GM18508 (cell line): ENCODE results near the gene URB1.
"Not testable (repeated sequence)": the region's sequence is repeated elsewhere in the genome, so short reads cannot be mapped to it uniquely, and the experiment has no call there.

Source experiments
- ATAC-seq: cut with Tn5 transposase; IDR thresholded peaks from one replicate; pipeline ENCODE4 v1.9.1; 2021; ENCODE audit warnings: moderate number of reproducible peaks; ENCODE audit not compliant: insufficient read depth, unreplicated experiment

The URB1 gene

DNA sequence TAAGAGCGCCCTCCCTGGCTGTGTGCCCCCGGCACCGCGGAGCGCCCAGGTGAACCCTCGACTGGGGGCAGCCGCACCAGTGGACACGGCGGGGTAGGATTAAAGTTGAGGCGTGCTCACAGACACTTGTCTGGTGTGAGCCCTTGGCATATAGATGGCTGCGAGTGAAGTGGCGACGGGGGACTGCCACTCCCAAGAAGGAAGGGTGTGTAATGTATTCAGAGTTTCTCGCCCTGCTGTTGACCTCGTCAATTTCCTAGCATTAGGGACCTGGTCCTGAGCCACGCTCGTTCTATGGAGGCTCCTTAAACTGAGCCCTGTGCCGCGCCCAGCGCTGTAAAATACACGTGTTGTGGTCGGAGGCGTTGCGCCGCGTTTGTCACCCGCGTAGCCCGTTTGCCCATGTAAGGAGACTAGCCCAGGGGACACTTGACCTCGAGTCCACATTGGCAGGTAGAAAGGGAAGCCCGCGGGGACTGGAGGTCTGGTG lies 20.2 kb upstream of the URB1 start:
- ATAC-seq: no peak

DNA sequence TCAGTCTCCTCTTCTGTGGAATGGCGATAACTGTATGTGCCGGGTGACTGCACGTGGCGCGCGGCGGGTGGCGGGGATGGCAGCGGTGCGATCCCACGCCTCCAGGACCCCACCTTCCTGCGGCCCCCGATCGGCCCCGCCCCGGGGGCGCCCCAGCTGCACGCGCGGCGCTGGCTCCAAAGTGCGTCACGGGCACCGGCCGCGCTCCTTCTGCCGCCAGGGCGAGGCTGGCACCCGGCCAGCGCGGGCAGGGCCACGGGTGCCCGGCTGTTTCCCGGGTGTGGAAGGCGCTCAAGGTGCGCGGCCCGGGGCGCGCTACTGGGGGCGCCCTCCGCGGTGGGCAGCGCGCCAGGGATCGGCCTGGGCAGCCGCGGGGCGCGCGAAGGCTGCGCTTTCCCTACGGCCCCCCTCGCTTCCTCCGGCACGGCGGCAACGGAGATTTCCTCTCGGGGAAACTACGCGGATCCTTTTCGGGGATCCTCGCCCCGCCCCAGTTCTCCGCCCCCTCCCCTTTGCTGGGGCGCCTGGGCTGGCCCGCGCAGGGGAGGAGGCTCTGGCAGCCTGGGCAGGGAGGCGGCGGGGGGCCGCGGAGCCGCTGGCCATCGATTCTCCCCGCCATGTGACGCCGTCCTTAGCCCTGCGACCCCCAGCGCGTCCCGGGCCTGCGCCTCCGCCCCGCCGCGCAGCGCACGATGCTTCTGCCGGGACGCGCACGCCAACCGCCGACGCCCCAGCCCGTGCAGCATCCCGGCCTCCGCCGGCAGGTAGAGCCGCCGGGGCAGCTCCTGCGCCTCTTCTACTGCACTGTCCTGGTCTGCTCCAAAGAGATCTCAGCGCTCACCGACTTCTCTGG lies 19.6 kb upstream of the URB1 start, which contains the start of gene EVA1C:
Gene EVA1C (plus strand): TSS at position 545 of the 853 bp plus-strand sequence. CDS start 148 bp downstream, at position 693.
- no peak for ATAC-seq

DNA sequence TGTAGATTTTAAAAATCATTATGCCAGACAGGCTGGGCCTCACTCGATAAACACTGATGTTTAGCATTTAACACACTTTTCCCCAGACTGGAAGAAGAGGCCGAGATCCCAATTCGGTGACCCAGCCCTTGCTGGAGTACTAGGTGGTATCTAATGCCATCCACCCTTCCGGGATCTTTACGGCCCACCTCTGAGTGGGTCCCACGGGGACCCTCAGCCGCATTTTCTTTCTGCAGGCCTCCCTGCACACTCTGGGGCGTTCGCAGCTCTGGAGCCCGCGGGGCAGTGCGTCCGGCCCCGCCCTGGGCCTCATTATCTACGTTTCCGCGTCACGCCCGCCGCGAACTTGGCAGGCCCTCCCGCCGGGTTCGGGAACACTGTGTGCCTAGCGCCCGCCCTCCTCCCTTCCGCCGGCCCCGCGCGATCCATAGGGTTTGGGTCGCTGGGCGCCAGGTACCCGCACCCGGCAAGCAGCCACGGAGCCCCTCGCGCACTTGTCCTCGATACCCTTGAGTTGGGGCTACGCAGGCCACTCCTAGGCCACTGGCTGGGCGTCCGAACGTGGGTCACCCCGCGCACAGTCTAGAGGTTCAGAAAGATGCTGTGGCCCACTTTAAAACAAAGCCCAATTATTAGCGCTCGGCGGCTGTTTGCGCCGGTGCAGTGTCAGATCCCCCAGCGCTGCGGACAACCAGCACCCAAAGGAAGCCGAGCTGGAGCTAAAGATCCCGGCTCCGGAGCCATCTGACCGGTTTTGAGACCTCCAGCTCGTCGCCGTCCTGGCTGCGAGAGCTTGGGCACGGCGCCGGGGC lies 18.7 kb upstream of the URB1 start:
- ATAC-seq: no peak

DNA sequence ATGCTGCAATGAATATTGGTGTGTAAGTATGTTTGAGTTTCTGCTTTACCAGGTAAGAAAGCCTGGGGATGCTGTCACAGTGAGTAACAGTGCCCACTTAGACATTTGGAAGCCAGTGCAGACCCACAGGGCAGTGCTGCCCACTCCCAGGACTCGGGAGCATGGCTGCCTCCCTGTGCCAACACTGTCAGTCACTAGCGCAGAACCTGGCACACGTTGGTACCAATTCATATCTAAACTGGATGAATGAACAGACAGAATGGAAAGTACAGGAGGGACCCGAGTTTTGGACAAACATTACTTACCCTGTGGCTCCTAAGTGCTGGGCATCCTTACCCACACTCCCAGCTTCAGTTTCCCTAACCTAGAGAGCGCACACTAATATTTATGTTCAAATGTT lies 18.1 kb upstream of the URB1 start:
- ATAC-seq: no peak

DNA sequence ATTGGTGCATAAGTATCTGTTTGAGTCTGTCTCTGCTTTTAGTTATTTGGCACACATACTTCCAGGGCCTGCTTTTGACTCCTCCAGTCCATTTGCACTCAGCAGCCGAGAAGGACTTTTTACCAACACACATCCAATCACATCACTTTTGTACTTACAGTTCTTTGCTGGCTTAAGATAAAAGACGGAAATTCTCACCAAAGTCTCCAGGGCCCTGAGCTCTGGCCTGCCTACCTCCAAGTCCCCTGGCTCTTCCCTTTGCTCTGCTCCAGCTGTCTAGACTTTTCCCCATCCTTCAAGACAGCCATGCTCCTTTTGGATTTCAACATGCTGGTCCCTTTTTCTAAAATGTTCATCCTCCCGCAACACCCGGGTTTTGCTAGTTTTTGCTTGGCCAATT lies 17.5 kb upstream of the URB1 start:
- no peak for ATAC-seq

DNA sequence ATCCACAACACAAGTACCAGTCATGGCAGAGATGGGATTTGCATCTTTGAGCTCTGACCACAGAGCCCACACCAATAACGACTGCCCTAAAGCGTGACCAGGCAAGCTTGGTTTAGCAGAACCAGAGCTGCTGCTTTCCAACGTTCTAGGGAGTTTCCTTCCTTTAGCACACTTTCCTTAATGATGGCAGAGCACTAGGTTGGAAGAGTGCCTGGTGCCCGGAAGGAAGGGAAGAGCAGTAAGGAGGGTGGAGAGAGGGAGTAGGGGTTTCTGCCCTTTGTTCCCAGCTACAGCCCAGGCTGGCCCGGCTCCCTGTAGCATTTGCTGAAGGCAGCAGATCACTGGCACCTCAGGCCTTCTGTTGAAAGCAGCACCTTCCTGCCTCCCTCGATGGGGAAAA lies 13.6 kb upstream of the URB1 start:
- ATAC-seq: no peak

DNA sequence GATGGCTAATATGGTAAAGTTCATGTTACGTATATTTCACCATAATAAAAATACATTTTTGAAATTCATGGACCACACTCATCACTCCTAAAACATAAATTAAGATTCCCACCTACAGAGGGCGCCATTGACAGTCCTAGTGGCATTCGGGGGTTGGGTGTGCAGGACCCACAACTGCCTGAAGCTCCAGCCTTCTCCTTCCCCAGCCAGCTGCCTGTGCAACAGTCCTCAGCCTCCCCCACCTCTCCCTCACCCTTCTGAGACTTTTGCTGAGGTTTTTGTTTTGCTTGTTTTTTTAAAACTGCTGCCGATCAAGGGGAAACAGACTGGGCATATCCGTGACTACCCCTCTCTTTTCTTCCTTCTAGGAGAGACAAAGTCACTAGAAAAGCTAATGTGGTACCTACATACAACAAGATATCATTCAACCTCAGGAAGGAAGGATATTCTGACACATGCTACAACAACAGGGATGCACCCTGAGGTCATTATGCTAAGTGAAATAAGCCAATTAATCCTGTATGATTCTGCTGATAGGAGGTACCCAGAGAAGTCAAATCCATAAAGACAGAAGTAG lies 10.5 kb upstream of the URB1 start:
- ATAC-seq: no peak

DNA sequence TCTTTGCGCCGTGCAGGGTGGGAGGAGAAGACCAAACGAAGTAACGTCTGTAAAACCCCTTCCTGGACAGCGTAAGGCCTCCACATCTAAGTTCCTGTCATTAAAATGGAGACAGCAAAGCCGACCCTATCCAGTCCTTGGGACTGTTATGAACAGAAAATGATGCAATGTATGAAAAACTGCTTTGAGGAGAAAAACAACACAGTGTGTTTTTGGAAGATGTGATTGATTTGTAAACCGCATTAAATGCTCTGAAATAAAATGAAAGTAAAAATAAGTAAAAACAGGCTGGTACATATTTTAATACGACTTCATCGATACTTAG lies 827 bp upstream of the URB1 start:
- ATAC-seq: peak; percentile 17

DNA sequence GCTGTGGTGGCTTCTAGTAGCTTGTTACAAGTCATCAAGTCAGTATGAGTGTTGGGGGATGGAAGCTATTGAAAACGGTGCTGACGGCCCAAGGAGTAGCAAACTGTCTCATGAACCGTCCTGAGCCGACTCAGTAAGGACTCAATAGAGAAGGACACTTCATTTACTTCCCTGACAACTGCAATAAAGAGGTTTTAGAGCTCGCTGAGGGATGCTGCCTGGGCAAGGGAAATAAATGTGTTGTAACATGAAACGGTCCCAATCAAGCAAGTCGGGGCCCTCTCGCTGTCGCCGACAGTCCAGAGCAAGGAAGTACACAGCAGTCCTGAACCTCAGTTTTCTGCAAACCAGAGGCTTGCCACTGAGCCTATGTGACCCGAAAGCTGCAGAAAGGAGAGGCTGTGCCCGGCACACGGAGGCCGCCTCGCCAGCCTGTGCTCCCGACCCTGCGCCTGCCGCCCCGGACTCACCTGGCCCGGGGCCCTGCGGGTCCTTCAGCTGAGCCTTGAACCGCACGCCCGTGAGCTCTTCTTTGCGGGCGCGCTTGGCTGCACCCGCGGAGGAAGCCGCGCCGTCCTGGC lies 423 bp downstream of the URB1 start:
- ATAC-seq: no peak

DNA sequence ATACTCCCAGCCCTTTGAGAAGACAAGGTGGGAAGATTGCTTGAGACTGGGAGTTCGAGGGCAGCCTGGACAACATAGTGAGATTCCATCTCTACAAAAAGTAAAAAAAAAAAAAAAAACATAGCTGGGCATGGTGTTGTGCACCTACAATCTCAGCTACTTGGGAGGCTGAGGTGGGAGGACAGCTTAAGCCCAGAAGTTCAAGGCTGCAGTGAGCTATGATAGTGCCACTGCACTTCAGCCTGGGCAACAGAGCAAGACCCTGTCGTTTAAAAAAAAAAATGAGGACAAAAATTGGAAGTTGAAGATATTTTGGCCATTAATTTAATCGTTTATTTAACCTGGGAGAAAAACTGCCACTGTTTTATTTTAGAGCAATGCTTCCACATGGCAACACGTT lies 1.1 kb downstream of the URB1 start:
- no peak for ATAC-seq

DNA sequence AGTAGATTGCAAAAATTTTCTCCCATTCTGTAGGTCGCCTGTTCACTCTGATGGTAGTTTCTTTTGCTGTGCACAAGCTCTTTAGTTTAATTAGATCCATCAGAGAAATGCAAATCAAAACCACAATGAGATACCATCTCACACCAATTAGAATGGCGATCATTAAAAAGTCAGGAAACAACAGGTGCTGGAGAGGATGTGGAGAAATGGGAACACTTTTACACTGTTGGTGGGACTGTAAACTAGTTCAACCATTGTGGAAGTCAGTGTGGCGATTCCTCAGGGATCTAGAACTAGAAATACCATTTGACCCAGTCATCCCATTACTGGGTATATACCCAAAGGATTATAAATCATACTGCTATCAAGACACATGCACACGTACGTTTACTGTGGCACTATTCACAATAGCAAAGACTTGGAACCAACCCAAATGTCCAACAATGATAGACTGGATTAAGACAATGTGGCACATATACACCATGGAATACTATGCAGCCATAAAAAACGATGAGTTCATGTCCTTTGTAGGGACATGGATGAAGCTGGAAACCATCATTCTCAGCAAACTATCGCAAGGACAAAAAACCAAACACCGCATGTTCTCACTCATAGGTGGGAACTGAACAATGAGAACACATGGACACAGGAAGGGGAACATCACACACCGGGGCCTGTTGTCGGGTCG lies 2.1 kb downstream of the URB1 start:
- not testable (repeated sequence) for ATAC-seq

DNA sequence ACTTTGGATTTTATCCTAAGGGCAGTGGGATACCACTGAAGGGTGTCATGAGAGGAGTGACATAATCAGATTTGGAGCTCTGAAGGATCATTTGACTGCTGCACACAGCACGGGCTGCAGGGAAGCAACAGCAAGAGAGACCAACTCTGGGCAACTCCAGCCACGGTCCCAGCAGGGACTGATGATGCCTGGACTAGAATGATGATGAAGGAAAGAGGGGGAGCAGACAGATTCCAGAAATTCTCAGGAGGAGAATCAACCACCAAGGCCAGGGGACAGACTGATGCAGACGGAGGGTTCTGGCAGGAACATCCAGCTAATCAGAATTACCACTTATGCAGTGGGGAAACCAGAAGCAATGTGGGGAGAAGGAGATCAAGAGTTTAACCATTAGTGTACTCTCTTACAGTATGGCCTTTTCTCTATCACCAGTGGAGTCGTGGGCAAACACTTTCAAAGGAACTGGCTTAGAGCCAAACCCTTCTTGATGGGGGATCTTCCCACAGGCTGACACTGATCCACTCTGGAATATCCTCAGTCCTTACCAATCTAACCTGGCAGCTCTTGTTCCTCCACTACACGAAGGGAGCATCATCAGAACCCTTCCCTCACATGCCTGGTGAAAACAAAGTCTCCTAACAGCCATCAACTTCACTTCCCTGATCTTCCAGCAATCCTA lies 3.3 kb downstream of the URB1 start:
- ATAC-seq: no peak

DNA sequence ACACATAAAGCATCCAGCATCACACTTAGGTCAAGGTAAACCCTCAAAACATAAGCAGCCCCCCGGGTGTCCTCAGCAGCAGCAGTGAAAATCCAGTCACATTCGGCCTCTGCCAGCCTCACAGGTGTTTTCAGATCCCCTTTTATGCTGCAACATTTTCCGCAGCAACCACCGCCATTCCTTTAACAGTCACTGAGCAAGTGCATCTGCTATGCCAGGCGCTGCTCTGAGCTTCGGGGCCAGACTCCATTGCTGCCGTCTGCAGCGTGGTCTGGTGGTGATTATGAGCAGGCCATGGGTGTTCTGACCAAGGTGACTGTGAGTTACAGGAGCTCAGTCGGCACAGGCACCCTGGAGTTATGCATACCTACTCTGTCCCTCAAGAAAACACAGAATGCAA lies 4.5 kb downstream of the URB1 start:
- ATAC-seq: no peak

DNA sequence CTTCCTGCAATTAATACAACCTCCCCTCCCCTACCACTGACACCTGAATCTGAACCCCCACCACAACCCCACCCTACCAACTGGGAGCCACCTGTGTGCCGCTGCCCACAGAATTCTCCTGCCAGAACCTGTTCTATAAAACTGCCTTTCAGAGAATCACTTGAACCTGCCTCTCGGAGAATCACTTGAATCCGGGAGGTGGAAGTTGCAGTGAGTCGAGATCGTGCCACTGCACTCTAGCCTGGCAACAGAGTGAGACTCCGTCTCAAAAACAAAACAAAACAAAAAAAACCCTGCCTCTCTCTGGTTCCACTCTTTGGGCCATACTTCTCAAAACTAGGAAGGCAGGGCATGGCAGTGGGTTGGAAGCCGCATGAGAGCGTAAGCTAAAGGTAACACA lies 5.7 kb downstream of the URB1 start:
- no peak for ATAC-seq

DNA sequence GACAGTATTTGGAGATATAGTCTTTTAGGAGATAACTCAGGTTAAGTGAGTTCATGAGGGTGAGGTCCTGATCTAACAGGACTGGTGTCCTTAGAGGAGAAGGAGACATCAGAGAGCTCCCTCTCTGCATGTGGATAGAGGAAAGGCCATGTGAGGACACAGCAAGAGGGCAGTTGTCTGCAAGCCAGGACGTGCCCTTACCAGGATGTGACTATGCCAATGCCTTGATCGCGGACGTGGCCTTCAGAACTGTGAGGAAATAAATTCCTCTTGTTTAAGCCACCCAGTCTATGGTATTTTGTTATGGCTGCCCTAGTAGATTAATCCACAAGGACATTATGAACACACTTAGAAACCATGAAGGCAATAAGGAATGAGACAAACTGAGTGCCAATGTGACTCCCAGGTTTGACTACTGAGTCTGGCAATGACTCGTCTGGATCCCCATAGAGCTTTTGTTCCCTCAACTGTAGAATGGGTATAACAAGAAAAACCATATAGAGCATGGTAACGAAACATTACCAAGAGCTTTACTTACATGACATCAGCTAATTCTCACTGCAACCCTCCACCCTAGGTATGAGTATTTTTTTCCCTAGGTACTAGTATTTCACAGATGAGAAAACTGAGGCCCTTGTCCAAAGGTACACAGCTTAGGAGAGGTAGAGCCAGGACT lies 6.5 kb downstream of the URB1 start:
- no peak for ATAC-seq

DNA sequence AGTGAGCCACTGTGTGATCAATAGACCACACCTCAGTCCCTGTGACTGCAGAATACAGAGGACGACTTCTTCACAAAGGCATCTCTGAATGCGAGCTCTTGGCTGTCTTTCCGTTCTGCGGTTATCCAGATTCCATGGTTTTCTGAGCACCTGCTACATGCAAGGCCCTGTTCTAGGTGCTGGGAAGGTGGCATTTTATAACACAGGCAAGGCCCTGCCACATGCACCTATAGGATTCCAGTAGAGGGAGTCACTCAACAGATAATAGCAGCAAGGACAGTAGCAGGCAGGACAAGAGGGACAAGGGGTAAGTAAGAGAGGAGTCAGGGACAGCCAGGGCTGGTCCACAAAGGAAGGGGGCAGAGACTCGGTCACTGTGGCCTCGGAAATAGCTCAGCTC lies 9.0 kb downstream of the URB1 start:
- ATAC-seq: no peak

DNA sequence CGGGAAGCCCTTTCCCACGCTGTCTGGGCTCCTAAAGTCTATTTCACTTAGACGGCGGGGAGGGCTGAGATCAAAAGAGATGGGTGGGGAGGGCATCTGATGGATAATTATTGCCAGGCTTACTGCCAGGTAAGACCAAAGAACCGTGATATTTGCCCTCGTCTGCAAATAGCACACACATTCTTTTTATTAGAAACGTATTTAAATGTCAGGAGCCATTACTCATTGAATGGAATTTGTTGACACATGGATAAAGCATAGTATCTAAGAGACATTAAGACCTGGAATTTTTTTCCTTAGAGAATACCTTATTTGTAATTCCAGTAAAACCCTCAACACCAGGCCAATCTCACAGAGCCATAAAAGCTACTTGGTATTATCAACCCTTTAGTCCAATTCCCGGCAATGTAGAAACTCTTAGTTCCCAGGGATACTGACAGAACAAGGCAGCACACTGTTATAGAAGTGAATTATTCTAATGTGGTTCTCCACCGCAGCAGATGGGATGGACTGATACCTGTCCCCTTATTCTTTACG lies 10.6 kb downstream of the URB1 start:
- ATAC-seq: no peak

DNA sequence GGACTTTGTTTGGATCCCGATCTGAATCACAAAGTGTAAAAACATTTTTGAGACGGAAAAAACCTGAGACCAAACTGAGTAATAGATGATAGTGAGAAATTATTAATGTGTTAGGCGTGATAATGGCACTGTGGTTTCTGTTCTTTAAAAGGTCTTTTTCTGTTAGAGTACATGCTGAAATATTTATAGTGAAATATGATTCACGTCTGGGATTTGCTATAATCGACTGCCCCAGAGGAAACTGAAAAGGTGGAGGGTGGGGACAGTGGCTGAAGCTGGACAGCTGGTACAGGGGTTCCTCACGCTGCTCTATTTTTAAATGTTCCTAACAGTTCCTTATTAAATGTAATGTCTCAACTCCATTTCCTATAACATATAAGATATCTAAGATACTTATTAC lies 11.2 kb downstream of the URB1 start:
- ATAC-seq: no peak

DNA sequence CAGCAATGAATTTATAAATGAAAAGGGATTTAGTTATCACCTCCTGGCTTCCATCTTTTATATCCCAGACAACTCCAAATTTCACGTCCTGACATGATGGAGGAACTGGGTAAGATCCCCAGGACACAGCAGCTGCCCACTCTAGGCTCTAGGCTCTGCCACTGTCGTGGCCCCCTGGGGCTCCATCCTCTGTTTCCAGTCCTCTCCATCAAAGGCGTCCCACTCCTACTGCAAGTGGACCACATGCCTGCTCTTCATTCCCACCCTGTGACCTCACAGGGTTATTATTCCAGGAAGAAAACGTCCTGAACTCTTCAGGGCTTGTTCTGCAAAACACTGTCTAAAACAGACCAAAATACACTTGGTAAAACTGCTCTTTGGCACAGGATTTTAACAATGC lies 11.9 kb downstream of the URB1 start:
- no peak for ATAC-seq
